Subcutaneous adipose tissue (tissue), 4 donors: ENCODE results near the gene AMOTL2. TPM values are rescaled to one million over a fixed set of nuclear protein-coding genes. Genes with fewer than 3 reads are reported as not detected.

Experiments
- CTCF ChIP-seq: fragments of 450-650 bp; IDR thresholded peaks from one replicate; pipeline ENCODE4 v1.5.1; 2016; ENCODE audit warnings: low read depth, mild to moderate bottlenecking, control low read depth, antibody characterized with exemption, moderate library complexity
- total RNA-seq, 4 donors: library from RNA; depleted of rRNA; stranded (reverse); fragments of >200 nt; gene quantifications; one replicate each; pipeline ENCODE4 v1.1.0, GENCODE V29; 2016

AMOTL2 gene
- total RNA-seq, 4 donors from 2014 or later: 92.4 to 320 (median 137) TPM

- TF ChIP-seq CTCF: no peak
Observed at GRCh38 chr3:134404366-134404885, 30.2 kb upstream of the AMOTL2 start.

GRCh38 chr3:134397755-134398154 is 23.5 kb upstream of the AMOTL2 start:
- TF ChIP-seq CTCF: no peak

GRCh38 chr3:134395103-134395502 is 20.9 kb upstream of the AMOTL2 start:
- no peak for TF ChIP-seq CTCF

GRCh38 chr3:134394380-134394779 is 20.1 kb upstream of the AMOTL2 start:
- TF ChIP-seq CTCF: no peak

- TF ChIP-seq CTCF: no peak
Observed at GRCh38 chr3:134393074-134393473, 18.8 kb upstream of the AMOTL2 start.

- no peak for TF ChIP-seq CTCF
Observed at GRCh38 chr3:134392336-134392983, 18.2 kb upstream of the AMOTL2 start.

- no peak for TF ChIP-seq CTCF
Observed at GRCh38 chr3:134389865-134390264, 15.6 kb upstream of the AMOTL2 start.
